Activated T-helper 1 cell treated with anti-CD3 and anti-CD28 coated beads, Interleukin-12 subunit alpha, Interleukin-12 subunit beta, Interleukin-2, Interleukin-4 antibody, amounts not matched to agents 30 ng/mL and 10 ng/mL and 1 ng/mL, durations not matched to agents 14 hours and 24 hours and 36 hours (primary cell): ENCODE results near the gene KLRF1. TPM values are rescaled to one million over a fixed set of nuclear protein-coding genes. Genes with fewer than 3 reads are reported as not detected.

Experiments
- DNase-seq: peaks from one replicate; pipeline ENCODE4 v3.0.0; 2021; ENCODE audit warnings: low spot score
- H3K27ac Mint-ChIP-seq: one replicate; pipeline ENCODE4 v1.8.0; 2021; ENCODE audit warnings: mild to moderate bottlenecking, mixed read lengths
- H3K27me3 Mint-ChIP-seq: one replicate; pipeline ENCODE4 v1.8.0; 2022; ENCODE audit warnings: mild to moderate bottlenecking, moderate library complexity, mixed read lengths; ENCODE audit not compliant: insufficient read depth
- H3K36me3 Mint-ChIP-seq: one replicate; pipeline ENCODE4 v1.8.0; 2021; ENCODE audit warnings: low read depth, mixed read lengths
- H3K4me1 Mint-ChIP-seq: one replicate; pipeline ENCODE4 v1.8.0; 2021; ENCODE audit warnings: low read depth, mixed read lengths
- H3K4me3 Mint-ChIP-seq: one replicate; pipeline ENCODE4 v1.8.0; 2021; ENCODE audit warnings: mild to moderate bottlenecking, moderate library complexity, mixed read lengths
- H3K9me3 Mint-ChIP-seq: one replicate; pipeline ENCODE4 v1.8.0; 2021; ENCODE audit warnings: mixed read lengths
- intact Hi-C: fragments of 100-400 bp; cut with micrococcal nuclease; formaldehyde crosslinking; loops from one replicate; pipeline ENCODE4 v1.15.1; 2024
- total RNA-seq: library from RNA; stranded (reverse); gene quantifications from 2 replicates; pipeline ENCODE4 v1.2.3, GENCODE V29; 2022

The KLRF1 gene
- total RNA-seq, 1 donor from 2014 or later, result not detected

DNA sequence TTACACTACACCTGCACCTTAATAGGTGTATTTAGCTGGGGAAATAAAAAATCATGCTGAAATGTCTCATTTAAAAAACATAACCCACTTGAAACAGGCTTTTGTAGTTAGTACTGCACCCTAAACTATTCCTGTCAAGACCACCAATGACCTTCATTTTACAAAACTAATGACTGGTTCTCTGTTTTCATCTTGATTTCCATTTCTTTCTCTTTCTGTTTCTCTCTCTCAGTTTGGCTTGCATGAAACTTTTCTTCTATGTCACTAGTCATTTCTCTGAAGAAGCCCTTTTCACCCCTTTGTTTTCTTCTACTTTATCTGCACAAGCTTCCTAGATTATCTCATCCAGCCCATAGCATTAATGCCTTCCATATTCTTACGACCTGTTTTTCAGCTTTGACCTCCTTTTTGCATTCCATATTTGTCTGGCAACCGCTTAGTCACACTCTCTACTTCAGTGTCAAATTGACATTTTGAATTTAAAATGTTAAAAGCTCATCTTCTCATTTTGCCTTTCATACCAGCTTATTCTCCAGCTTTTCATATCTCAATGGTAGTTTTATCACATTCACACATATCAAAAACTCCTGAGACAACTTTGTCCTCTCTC, 32.7 kb upstream of the KLRF1 start:
- DNase-seq, result no peak
- Mint-ChIP-seq H3K4me3 (peak overlapping the region; percentile 71), H3K27ac (peak overlapping the region; percentile 71), H3K36me3 (peaks cover 2% of the 10 kb centered on the region), H3K9me3 (peaks cover 5% of the 10 kb centered on the region), H3K4me1 (peaks cover 74% of the 10 kb centered on the region), H3K27me3 (no peaks in the 10 kb centered on the region)
- intact Hi-C loops, result loop anchor here (1.0 to 5.0 kb wide), 6 partner anchors 33 to 908 kb away; partner anchors contain the start of gene CLEC7A

GRCh38 chr12:9795945-9796344, 31.3 kb upstream of the KLRF1 start:
- Mint-ChIP-seq H3K9me3 (peaks cover 1% of the 10 kb centered on the region), H3K27ac (peak overlapping the region; percentile 71), H3K4me3 (peak overlapping the region; percentile 71), H3K4me1 (peaks cover 69% of the 10 kb centered on the region), H3K27me3 (peaks cover 1% of the 10 kb centered on the region), H3K36me3 (no peaks in the 10 kb centered on the region)
- no peak for DNase-seq
- intact Hi-C loops, result loop anchor here (1.0 to 5.0 kb wide), 3 partner anchors 73 to 336 kb away; partner anchors contain the start of genes CLEC2B and CLEC7A

DNA sequence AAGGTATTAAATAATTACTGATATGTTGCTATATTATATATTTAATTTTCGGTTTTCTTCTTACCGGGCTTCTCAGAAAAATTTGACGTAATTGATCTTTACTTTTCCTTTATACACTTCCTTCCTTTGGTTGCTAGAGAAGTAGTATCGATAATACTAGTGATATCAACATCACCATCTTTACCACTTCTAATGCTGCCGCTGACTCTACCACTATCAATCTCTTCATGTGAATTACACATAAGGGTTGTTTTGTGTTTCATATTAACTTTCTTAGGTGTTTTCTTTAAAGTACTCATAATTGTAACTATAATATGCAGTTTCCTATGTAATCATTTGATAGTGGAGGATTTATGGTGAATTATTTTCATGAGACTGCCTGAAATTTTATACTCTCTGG, 30.9 kb upstream of the KLRF1 start:
- DNase-seq, result no peak
- Mint-ChIP-seq H3K4me3 (peak overlapping the region; percentile 77), H3K27me3 (peaks cover 2% of the 10 kb centered on the region), H3K27ac (peak overlapping the region; percentile 71), H3K4me1 (peaks cover 65% of the 10 kb centered on the region), H3K36me3 (no peaks in the 10 kb centered on the region), H3K9me3 (peaks cover 3% of the 10 kb centered on the region)
- intact Hi-C loops, result loop anchor here (1.0 to 5.0 kb wide), 3 partner anchors 73 to 336 kb away; partner anchors contain the start of genes CLEC2B and CLEC7A

- Mint-ChIP-seq H3K27me3 (peaks cover 2% of the 10 kb centered on the region), H3K36me3 (no peaks in the 10 kb centered on the region), H3K4me1 (peaks cover 59% of the 10 kb centered on the region), H3K9me3 (peaks cover 3% of the 10 kb centered on the region), H3K27ac (peak overlapping the region; percentile 71), H3K4me3 (peak overlapping the region; percentile 77)
- no peak for DNase-seq
- intact Hi-C loops, result loop anchor here (1.0 to 5.0 kb wide), 3 partner anchors 72 to 335 kb away; partner anchors contain the start of genes CLEC2B and CLEC7A
Measured at GRCh38 chr12:9796971-9797370, 30.3 kb upstream of the KLRF1 start.

DNA sequence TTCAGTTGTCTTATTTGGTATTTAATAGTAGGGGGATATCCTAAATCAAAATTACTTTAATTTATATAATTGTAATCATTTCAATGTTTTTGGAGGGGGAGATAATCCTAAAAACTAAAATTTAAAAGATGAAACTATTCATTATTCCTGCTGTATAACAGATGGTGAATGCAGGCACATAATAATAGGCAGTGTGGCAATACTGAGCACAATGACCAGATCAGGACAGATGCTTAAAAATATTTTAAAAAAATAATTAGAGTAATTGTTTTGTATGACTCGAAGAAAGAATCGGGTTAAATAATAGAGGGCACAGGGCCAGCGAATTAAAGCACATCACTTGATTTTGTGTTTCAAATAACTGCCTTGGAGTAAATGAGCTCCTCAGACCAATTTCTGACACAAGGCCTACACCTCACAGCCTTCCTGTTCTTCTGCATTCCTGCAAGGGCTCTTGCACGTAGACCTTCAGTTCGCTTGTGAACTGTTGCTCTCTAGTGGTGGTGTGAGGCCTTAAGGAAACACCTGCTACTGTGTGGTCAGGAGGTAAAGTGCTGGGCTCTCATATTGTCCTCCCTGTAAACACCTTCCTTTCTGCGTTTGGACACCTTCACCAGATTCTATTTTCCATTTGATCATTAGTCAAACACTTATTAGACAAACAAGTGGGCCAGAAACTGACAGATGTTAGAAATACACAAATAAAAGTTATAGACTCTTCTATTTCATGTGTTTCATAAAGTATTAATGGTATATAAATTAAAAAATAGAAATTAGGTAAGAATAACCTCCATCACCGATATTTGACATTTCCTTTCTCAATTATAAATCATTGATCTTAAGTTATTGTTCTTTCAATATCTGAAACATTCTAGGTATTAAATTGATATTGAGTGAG, 29.3 kb upstream of the KLRF1 start:
- Mint-ChIP-seq H3K27ac (peak overlapping the region; percentile 41), H3K4me3 (peak overlapping the region; percentile 46), H3K36me3 (no peaks in the 10 kb centered on the region), H3K27me3 (peaks cover 5% of the 10 kb centered on the region), H3K9me3 (peaks cover 3% of the 10 kb centered on the region), H3K4me1 (peaks cover 49% of the 10 kb centered on the region)
- intact Hi-C loops, result loop anchor here (1.0 to 5.0 kb wide), 4 partner anchors 48 to 334 kb away; partner anchors contain the start of gene CLEC7A
- peak; percentile 73 for DNase-seq

DNA sequence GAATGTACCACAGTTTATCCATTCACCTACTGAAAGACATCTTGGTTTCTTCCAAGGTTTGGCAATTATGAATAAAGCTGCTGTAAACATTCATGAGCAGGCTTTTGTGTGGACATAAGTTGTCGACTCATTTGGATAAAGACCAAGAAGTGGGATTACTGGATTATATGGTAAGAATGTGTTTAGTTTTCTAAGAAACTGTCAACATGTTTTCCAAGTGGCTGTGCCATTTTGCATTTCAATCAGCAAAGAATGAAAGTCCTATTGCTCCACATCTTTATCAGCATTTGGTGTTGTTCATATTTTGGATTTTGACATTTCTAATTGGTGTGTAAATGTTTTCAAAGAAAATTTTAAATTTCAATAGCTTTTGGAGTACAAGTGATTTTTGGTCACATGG, 27.3 kb upstream of the KLRF1 start:
- intact Hi-C loops, result loop anchor here (5.0 kb wide), 2 partner anchors 47 to 332 kb away; partner anchors contain the start of gene CLEC7A
- Mint-ChIP-seq H3K9me3 (peaks cover 3% of the 10 kb centered on the region), H3K27ac (no peak overlapping the region), H3K4me3 (no peak overlapping the region), H3K27me3 (peaks cover 9% of the 10 kb centered on the region), H3K4me1 (peaks cover 31% of the 10 kb centered on the region), H3K36me3 (no peaks in the 10 kb centered on the region)
- DNase-seq, result no peak

GRCh38 chr12:9805883-9806282, 21.4 kb upstream of the KLRF1 start:
- H3K9me3 Mint-ChIP-seq, result peaks cover 3% of the 10 kb centered on the region
- peaks cover 6% of the 10 kb centered on the region for H3K4me1 Mint-ChIP-seq
- H3K36me3 Mint-ChIP-seq, result no peaks in the 10 kb centered on the region
- no peak overlapping the region for H3K27ac Mint-ChIP-seq
- H3K27me3 Mint-ChIP-seq, result peaks cover 29% of the 10 kb centered on the region
- no peak overlapping the region for H3K4me3 Mint-ChIP-seq
- intact Hi-C loops, result no loop called here
- DNase-seq, result no peak

GRCh38 chr12:9806714-9807113, 20.6 kb upstream of the KLRF1 start:
- Mint-ChIP-seq H3K4me3 (no peak overlapping the region), H3K4me1 (peaks cover 14% of the 10 kb centered on the region), H3K9me3 (no peaks in the 10 kb centered on the region), H3K27me3 (peaks cover 28% of the 10 kb centered on the region), H3K36me3 (no peaks in the 10 kb centered on the region), H3K27ac (no peak overlapping the region)
- DNase-seq, result no peak
- intact Hi-C loops, result no loop called here

GRCh38 chr12:9808504-9808903, 18.8 kb upstream of the KLRF1 start:
- H3K27me3 Mint-ChIP-seq, result peaks cover 26% of the 10 kb centered on the region
- H3K9me3 Mint-ChIP-seq, result no peaks in the 10 kb centered on the region
- H3K27ac Mint-ChIP-seq, result no peak overlapping the region
- H3K36me3 Mint-ChIP-seq, result no peaks in the 10 kb centered on the region
- no peak for DNase-seq
- no peak overlapping the region for H3K4me3 Mint-ChIP-seq
- H3K4me1 Mint-ChIP-seq, result peaks cover 23% of the 10 kb centered on the region
- intact Hi-C loops, result no loop called here

- Mint-ChIP-seq H3K9me3 (no peaks in the 10 kb centered on the region), H3K36me3 (no peaks in the 10 kb centered on the region), H3K4me3 (no peak overlapping the region), H3K27me3 (peaks cover 23% of the 10 kb centered on the region), H3K27ac (no peak overlapping the region), H3K4me1 (peaks cover 30% of the 10 kb centered on the region)
- intact Hi-C loops, result no loop called here
- no peak for DNase-seq
Measured at GRCh38 chr12:9809338-9809737, 17.9 kb upstream of the KLRF1 start.

GRCh38 chr12:9809866-9810265, 17.4 kb upstream of the KLRF1 start:
- H3K27me3 Mint-ChIP-seq, result peaks cover 23% of the 10 kb centered on the region
- no peak overlapping the region for H3K4me3 Mint-ChIP-seq
- H3K9me3 Mint-ChIP-seq, result no peaks in the 10 kb centered on the region
- peaks cover 30% of the 10 kb centered on the region for H3K4me1 Mint-ChIP-seq
- DNase-seq, result no peak
- intact Hi-C loops, result loop anchor here (5.0 kb wide), 1 partner anchor 137 kb away; no protein-coding TSS in a partner anchor
- H3K27ac Mint-ChIP-seq, result no peak overlapping the region
- no peaks in the 10 kb centered on the region for H3K36me3 Mint-ChIP-seq

- no peak overlapping the region for H3K4me3 Mint-ChIP-seq
- H3K27ac Mint-ChIP-seq, result no peak overlapping the region
- no peaks in the 10 kb centered on the region for H3K9me3 Mint-ChIP-seq
- DNase-seq, result no peak
- H3K36me3 Mint-ChIP-seq, result no peaks in the 10 kb centered on the region
- H3K27me3 Mint-ChIP-seq, result peaks cover 23% of the 10 kb centered on the region
- intact Hi-C loops, result loop anchor here (5.0 kb wide), 1 partner anchor 137 kb away; no protein-coding TSS in a partner anchor
- peaks cover 30% of the 10 kb centered on the region for H3K4me1 Mint-ChIP-seq
Measured at GRCh38 chr12:9810671-9811070, 16.6 kb upstream of the KLRF1 start.

GRCh38 chr12:9811621-9812020, 15.7 kb upstream of the KLRF1 start:
- no peaks in the 10 kb centered on the region for H3K9me3 Mint-ChIP-seq
- H3K36me3 Mint-ChIP-seq, result no peaks in the 10 kb centered on the region
- intact Hi-C loops, result loop anchor here (5.0 kb wide), 1 partner anchor 136 kb away; no protein-coding TSS in a partner anchor

More at GRCh38 chr12:9811621-9812020, 15.7 kb upstream of the KLRF1 start:
- Mint-ChIP-seq H3K4me3 (no peak overlapping the region), H3K27me3 (peaks cover 23% of the 10 kb centered on the region), H3K4me1 (peaks cover 30% of the 10 kb centered on the region), H3K27ac (no peak overlapping the region)
- DNase-seq, result no peak
